SU-DHL-6 (cell line): ENCODE results near the gene INAFM1.

Source experiments
- EZH2phosphoT487 ChIP-seq: fragments of 200-600 bp; sonication (generic), shearing (Covaris generic); conservative IDR thresholded peaks from 2 replicates; pipeline ENCODE4 v1.6.1; 2018; ENCODE audit warnings: mild to moderate bottlenecking, antibody characterized with exemption, low read length, moderate library complexity, mixed read lengths
- TF ChIP-seq, protein P1 (sequence below): fragments of 200-600 bp; sonication (generic); IDR thresholded peaks from one replicate; pipeline ENCODE4 v1.5.1; 2017; ENCODE audit warnings: antibody characterized with exemption, mild to moderate bottlenecking, low read length, moderate library complexity; ENCODE audit not compliant: insufficient read depth, poor library complexity, severe bottlenecking

- TF ChIP-seq, protein P1, sequence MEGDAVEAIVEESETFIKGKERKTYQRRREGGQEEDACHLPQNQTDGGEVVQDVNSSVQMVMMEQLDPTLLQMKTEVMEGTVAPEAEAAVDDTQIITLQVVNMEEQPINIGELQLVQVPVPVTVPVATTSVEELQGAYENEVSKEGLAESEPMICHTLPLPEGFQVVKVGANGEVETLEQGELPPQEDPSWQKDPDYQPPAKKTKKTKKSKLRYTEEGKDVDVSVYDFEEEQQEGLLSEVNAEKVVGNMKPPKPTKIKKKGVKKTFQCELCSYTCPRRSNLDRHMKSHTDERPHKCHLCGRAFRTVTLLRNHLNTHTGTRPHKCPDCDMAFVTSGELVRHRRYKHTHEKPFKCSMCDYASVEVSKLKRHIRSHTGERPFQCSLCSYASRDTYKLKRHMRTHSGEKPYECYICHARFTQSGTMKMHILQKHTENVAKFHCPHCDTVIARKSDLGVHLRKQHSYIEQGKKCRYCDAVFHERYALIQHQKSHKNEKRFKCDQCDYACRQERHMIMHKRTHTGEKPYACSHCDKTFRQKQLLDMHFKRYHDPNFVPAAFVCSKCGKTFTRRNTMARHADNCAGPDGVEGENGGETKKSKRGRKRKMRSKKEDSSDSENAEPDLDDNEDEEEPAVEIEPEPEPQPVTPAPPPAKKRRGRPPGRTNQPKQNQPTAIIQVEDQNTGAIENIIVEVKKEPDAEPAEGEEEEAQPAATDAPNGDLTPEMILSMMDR = no peak
- no peak for TF ChIP-seq EZH2phosphoT487
Measured at GRCh38 chr19:47255879-47256692, 18.6 kb upstream of the INAFM1 start, which contains the start of gene CCDC9.
